WERI-Rb-1 (cell line): ENCODE measurements around the gene FITM2.

ENCODE experiments used
- DNase-seq: peaks from one replicate; pipeline ENCODE4 v3.0.0-alpha.2; 2020
- H3K27ac ChIP-seq: fragments of 250-450 bp; sonication (Bioruptor Pico); 2 replicates; pipeline ENCODE4 v1.5.1; 2020; ENCODE audit warnings: mild to moderate bottlenecking, moderate library complexity
- H3K27me3 ChIP-seq: fragments of 250-450 bp; sonication (Bioruptor Pico); 2 replicates; pipeline ENCODE4 v1.5.1; 2021; ENCODE audit warnings: mild to moderate bottlenecking, low read depth, moderate library complexity; ENCODE audit not compliant: insufficient read depth, severe bottlenecking
- H3K36me3 ChIP-seq: fragments of 250-450 bp; sonication (Bioruptor Pico); 2 replicates; pipeline ENCODE4 v1.5.1; 2020; ENCODE audit warnings: mild to moderate bottlenecking, moderate library complexity
- H3K4me3 ChIP-seq: 2 replicates; pipeline ENCODE4 v1.5.1; 2011; ENCODE audit warnings: low read depth, mild to moderate bottlenecking, control low read depth, low read length
- H3K9me3 ChIP-seq: fragments of 250-450 bp; sonication (Bioruptor Pico); 2 replicates; pipeline ENCODE4 v1.5.1; 2021; ENCODE audit warnings: mild to moderate bottlenecking, moderate library complexity; ENCODE audit not compliant: severe bottlenecking
- CTCF ChIP-seq: IDR thresholded peaks from 2 replicates; pipeline ENCODE4 v1.5.1; 2011; ENCODE audit warnings: low read depth, mild to moderate bottlenecking, control low read depth, inconsistent platforms, low read length

Gene FITM2, protein sequence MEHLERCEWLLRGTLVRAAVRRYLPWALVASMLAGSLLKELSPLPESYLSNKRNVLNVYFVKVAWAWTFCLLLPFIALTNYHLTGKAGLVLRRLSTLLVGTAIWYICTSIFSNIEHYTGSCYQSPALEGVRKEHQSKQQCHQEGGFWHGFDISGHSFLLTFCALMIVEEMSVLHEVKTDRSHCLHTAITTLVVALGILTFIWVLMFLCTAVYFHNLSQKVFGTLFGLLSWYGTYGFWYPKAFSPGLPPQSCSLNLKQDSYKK

GRCh38 chr20:44310664-44311639 is at the start of gene FITM2:
Gene FITM2 (minus strand): TSS chr20:44311202. CDS start chr20:44311148, 54 bp downstream.
- DNase-seq = peak; percentile 98
- Histone ChIP-seq H3K27ac (peak within 1 kb of the TSS; percentile 75), H3K27me3 (peaks cover 3% of the 10 kb centered on the region), H3K36me3 (peaks cover 3% of the 10 kb centered on the region; the same call in 1 of the 2 replicates), H3K4me3 (peak within 1 kb of the TSS; percentile 82), H3K9me3 (no peaks in the 10 kb centered on the region)
- TF ChIP-seq CTCF = peak; percentile 95

- Histone ChIP-seq H3K27me3 (no peaks in the 10 kb centered on the region), H3K27ac (no peak overlapping the region), H3K36me3 (no peaks in the 10 kb centered on the region), H3K4me3 (no peak overlapping the region), H3K9me3 (no peaks in the 10 kb centered on the region)
- no peak for DNase-seq
- TF ChIP-seq CTCF = no peak
Observed at GRCh38 chr20:44360221-44360620, 49.2 kb upstream of the FITM2 start.

DNA sequence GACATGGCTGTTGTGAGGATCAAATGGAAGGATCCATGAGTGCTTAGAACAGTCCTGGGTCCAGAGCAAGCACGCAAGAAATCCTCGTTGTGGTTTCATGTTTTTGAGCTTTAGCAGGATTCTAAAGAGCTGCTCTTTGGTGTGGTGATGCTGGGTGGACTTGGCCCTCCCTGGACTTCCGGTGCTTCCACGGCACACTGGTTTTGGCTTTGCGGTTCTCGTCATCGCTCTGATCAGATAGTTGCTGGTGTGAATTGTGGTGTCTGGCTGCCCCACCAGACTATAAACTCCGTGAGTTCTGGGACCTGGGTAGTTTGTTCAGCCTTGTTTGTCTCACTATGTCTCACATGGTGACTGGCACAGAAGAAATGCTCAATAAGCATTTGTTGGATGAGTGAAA is 47.8 kb upstream of the FITM2 start:
- Histone ChIP-seq H3K27ac (no peak overlapping the region), H3K27me3 (no peaks in the 10 kb centered on the region), H3K36me3 (no peaks in the 10 kb centered on the region), H3K9me3 (no peaks in the 10 kb centered on the region), H3K4me3 (no peak overlapping the region)
- DNase-seq = no peak
- no peak for TF ChIP-seq CTCF

GRCh38 chr20:44357555-44358125 is 46.6 kb upstream of the FITM2 start:
- Histone ChIP-seq H3K27ac (no peak overlapping the region), H3K4me3 (no peak overlapping the region), H3K27me3 (no peaks in the 10 kb centered on the region), H3K9me3 (no peaks in the 10 kb centered on the region), H3K36me3 (no peaks in the 10 kb centered on the region)
- no peak for DNase-seq
- TF ChIP-seq CTCF = no peak

DNA sequence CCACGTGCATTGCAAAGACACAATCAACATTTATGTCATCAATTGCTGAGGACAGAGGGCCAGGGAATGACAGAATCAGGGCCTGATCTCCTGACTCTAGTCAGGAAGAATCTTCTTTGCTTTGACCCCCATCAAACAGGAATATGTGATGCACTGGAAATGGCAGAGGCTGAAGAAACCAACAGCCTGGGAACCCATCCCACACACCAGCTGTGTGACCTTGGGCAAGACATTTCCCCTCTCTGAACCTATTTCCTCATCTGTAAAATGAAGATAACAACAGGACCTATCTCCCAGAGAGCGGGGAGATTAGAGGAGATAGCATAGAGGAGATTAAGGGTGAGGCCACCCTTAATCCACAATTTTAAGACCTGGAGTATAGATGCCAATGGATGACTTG is 46.0 kb upstream of the FITM2 start:
- DNase-seq = no peak
- Histone ChIP-seq H3K4me3 (no peak overlapping the region), H3K36me3 (no peaks in the 10 kb centered on the region), H3K27ac (no peak overlapping the region), H3K27me3 (no peaks in the 10 kb centered on the region), H3K9me3 (no peaks in the 10 kb centered on the region)
- TF ChIP-seq CTCF = no peak
